GM21619 (cell line): ENCODE results near the gene PTPN7.
"Not testable (repeated sequence)": the region's sequence is repeated elsewhere in the genome, so short reads cannot be mapped to it uniquely, and the experiment has no call there.

ENCODE experiments used
- ATAC-seq: cut with Tn5 transposase; IDR thresholded peaks from one replicate; pipeline ENCODE4 v1.9.1; 2021; ENCODE audit not compliant: unreplicated experiment

Gene PTPN7

GRCh38 chr1:202133001-202133400, 27.4 kb downstream of the PTPN7 start:
- ATAC-seq: no peak

- no peak for ATAC-seq
These were observed 28.2 kb downstream of the PTPN7 start for GRCh38 chr1:202131956-202132821.

GRCh38 chr1:202130816-202131522, 29.4 kb downstream of the PTPN7 start:
- ATAC-seq: no peak

GRCh38 chr1:202130297-202130721, 30.1 kb downstream of the PTPN7 start:
- ATAC-seq: no peak

- no peak for ATAC-seq
These were observed 30.7 kb downstream of the PTPN7 start for GRCh38 chr1:202129453-202130296.

- ATAC-seq: no peak
These were observed 32.4 kb downstream of the PTPN7 start for GRCh38 chr1:202127836-202128622.

GRCh38 chr1:202127061-202127460, 33.3 kb downstream of the PTPN7 start:
- ATAC-seq: no peak

GRCh38 chr1:202126426-202126825, 34.0 kb downstream of the PTPN7 start:
- ATAC-seq: no peak

- no peak for ATAC-seq
These were observed 34.8 kb downstream of the PTPN7 start for GRCh38 chr1:202125611-202126010.

- no peak for ATAC-seq
These were observed 36.3 kb downstream of the PTPN7 start for GRCh38 chr1:202124142-202124541.

GRCh38 chr1:202123336-202123813, 37.0 kb downstream of the PTPN7 start:
- no peak for ATAC-seq

- no peak for ATAC-seq
These were observed 37.6 kb downstream of the PTPN7 start, which contains the start of gene GPR37L1 for GRCh38 chr1:202122639-202123335. TSS of gene GPR37L1 (plus strand) at chr1:202122917. CDS start at chr1:202122964, 47 bp downstream.

- no peak for ATAC-seq
These were observed 39.4 kb downstream of the PTPN7 start for GRCh38 chr1:202121006-202121405.

- ATAC-seq: no peak
These were observed 42.5 kb downstream of the PTPN7 start for GRCh38 chr1:202117898-202118371.

- no peak for ATAC-seq
These were observed 44.1 kb downstream of the PTPN7 start for GRCh38 chr1:202116287-202116686.

GRCh38 chr1:202113690-202114300, 46.6 kb downstream of the PTPN7 start:
- ATAC-seq: peak; percentile 51

GRCh38 chr1:202112859-202113689, 47.3 kb downstream of the PTPN7 start:
- no peak for ATAC-seq

- ATAC-seq: not testable (repeated sequence)
These were observed 48.8 kb downstream of the PTPN7 start for GRCh38 chr1:202111589-202111988.
